ENCODE results near the gene CLTCL1. TPM values are rescaled to one million over a fixed set of nuclear protein-coding genes. Genes with fewer than 3 reads are reported as not detected.

The CLTCL1 gene
- total and polyA plus RNA-seq, 3 donors from 2014 or later: 46.6 to 107 (median 54.4) TPM

DNA sequence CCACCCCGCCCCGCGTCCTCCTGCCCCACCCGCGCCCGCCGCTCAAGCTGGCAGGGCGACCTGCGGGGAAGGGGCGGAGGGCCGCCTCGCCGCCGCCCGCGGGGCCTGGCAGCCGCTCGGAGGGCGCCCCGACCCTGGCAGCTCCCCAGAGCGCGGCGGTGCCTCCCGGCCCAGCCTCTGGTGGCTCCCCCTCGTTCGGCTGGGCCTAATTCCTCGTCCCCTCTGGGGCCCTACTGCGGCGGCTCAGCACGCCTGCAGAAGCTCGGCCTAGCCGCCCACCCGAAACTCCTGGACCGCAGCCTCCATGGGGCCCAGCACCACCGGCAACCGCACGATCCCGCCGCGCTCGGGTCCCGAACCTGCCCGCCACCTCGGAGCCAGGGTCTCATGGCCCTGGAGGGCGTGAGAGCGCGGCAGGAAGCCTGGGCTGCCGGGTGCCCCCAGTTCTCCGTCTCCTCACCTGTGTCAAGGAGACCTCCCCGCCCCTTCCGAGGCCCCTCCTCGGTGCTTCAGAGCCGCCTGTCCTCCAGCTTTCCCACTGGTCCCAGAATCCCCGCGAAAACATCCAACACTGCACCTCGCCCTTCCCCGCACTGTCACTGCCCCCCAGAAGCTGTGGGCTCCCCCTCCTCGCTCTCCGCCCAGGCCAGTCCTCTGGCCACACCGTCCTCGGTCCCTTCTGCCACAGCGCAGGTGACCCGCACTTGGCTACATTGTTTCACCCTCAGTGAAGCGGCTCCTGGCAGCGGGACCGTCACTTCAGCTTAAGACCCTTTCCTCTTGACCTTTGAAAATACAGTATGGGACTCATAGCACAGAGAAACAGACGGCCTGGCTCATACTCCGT, 140.8 kb downstream of the CLTCL1 start:
- WGBS, 2 donors: 9 to 15% methylated on average over 16 to 41 of the region's 68 CpGs
- intact Hi-C loops (cut with DNase I; ENCODE audit: low total_unique reads): no loop called here
- Histone ChIP-seq H3K36me3 (ENCODE audit: low read depth, missing control alignments) (no peaks in the 10 kb centered on the region), H3K4me1 (no peaks in the 10 kb centered on the region), H3K27ac (no peak overlapping the region), H3K27me3 (no peaks in the 10 kb centered on the region), H3K4me3 (peak overlapping the region; percentile 9 to 34), H3K9me3 (no peaks in the 10 kb centered on the region)
- TF ChIP-seq POLR2A (IDR thresholded peaks at IDR 0.05): no peak
- TF ChIP-seq, protein P1, sequence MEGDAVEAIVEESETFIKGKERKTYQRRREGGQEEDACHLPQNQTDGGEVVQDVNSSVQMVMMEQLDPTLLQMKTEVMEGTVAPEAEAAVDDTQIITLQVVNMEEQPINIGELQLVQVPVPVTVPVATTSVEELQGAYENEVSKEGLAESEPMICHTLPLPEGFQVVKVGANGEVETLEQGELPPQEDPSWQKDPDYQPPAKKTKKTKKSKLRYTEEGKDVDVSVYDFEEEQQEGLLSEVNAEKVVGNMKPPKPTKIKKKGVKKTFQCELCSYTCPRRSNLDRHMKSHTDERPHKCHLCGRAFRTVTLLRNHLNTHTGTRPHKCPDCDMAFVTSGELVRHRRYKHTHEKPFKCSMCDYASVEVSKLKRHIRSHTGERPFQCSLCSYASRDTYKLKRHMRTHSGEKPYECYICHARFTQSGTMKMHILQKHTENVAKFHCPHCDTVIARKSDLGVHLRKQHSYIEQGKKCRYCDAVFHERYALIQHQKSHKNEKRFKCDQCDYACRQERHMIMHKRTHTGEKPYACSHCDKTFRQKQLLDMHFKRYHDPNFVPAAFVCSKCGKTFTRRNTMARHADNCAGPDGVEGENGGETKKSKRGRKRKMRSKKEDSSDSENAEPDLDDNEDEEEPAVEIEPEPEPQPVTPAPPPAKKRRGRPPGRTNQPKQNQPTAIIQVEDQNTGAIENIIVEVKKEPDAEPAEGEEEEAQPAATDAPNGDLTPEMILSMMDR (IDR thresholded peaks at IDR 0.05): no peak
- no peak for DNase-seq

DNA sequence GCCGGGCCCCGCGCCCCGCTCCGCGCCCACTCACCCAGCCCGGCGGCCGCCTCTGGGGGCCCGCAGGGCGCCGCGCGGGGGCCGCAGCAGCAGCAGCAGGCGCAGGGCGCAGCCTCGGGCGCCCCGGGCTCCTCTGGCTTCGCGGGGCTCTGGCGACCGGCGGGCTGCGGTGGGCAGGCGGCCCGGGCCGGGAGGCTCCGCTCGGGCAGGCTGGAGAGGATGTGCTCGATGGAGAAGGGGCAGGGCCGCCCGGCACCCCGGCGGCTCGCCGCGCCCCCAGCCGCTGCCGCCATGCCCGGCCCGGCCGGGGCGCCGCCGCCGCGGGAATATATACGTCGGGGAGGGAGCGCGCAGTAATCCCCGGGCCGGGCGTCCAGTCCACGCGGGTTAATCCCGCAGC, 141.5 kb downstream of the CLTCL1 start, which contains the start of gene GSC2:
TSS of gene GSC2 (minus strand) at position 302 of the 400 bp plus-strand sequence. CDS start at position 293, 9 bp downstream.
- Histone ChIP-seq H3K4me1 (no peaks in the 10 kb centered on the region), H3K27me3 (no peaks in the 10 kb centered on the region), H3K27ac (no peak within 1 kb of the TSS), H3K4me3 (peak within 1 kb of the TSS; percentile 18 to 34), H3K36me3 (ENCODE audit: low read depth, missing control alignments) (no peaks in the 10 kb centered on the region), H3K9me3 (no peaks in the 10 kb centered on the region)
- no peak for DNase-seq
- intact Hi-C loops (cut with DNase I; ENCODE audit: low total_unique reads): no loop called here
- WGBS, 2 donors: 0 to 3% methylated on average over 40 to 50 of the region's 59 CpGs
- TF ChIP-seq POLR2A (IDR thresholded peaks at IDR 0.05): no peak
- TF ChIP-seq, protein P1 (IDR thresholded peaks at IDR 0.05): no peak

DNA sequence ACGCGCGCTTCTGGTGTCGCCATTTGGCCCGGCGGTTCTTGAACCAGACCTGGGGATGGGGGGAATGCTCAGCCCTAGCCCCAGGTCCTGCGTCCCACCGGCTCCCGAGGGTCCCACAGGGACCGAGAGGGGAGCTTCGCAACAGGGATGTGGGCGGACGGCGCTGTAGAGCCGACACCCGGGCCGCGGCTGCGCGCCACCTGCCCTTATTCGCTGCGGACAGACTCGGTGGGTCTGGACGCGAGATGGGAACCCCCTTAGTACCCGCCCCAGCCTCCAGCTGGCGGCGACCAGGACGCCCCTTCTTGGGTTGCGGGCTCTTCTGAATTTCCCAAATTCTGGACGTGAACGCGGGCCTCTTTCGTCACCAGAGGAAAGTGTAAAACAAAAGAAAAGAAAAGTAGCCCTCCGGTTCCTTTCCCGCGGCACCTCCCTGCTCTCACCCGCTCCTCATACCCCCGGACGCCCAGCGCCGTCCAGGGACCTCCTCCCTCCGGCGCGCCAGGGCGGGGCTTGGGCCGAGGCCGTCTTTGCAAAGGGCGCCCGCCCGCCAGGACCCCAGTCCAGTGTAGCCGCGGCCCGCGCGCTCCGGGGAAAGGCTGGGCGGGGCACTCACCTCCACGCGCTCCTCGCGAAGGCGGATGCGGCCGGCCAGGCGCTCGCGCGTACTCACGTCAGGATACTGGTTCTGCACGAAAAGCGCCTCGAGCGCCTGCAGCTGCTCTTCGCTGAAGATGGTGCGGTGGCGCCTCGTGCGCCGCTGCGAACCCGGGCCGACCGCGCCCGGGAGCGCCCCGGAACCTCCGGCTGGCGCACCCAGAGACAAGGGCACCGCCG, 142.3 kb downstream of the CLTCL1 start:
- TF ChIP-seq, protein P1 (IDR thresholded peaks at IDR 0.05): no peak
- no peak for TF ChIP-seq POLR2A (IDR thresholded peaks at IDR 0.05)
- intact Hi-C loops (cut with DNase I; ENCODE audit: low total_unique reads): no loop called here
- Histone ChIP-seq H3K4me1 (no peaks in the 10 kb centered on the region), H3K36me3 (ENCODE audit: low read depth, missing control alignments) (no peaks in the 10 kb centered on the region), H3K27me3 (no peaks in the 10 kb centered on the region), H3K27ac (no peak overlapping the region), H3K9me3 (no peaks in the 10 kb centered on the region), H3K4me3 (peak overlapping the region; percentile 18 to 30)
- WGBS, 2 donors: 3% methylated on average over 42 to 70 of the region's 92 CpGs
- peak; percentile 36 for DNase-seq

DNA sequence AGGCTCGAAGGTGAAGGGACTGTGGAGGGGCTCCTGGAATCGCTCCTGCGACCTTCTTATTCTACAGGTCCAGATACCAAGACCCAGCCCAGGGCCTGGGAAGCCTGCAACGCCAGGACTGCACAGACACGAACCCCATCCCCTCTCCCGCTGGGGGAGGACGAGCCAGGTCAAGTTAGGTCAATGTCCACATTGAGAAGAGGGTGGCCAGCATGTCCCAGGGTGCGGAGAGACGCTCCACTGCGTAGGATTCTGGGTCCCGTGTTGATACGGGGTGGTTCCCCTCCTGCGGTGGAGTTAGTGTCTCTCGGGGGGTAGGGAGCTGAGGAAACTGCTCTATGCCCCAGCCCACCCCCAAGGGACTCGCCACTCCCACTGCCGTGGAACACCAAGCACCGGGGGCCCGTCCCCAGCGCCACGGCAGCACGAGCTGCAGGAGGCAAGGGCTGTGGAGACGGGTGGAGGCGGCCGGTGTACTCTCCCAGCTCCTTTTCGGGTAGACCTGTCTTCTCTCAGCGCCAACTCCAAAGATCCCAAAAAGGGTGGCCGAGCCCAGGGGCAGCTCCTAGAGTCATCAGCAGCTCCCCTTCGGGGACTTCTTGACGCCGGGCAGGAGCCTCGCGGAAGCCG, 143.0 kb downstream of the CLTCL1 start:
- Histone ChIP-seq H3K27ac (no peak overlapping the region), H3K36me3 (ENCODE audit: low read depth, missing control alignments) (no peaks in the 10 kb centered on the region), H3K9me3 (no peaks in the 10 kb centered on the region), H3K27me3 (no peaks in the 10 kb centered on the region), H3K4me1 (peaks cover 4% of the 10 kb centered on the region), H3K4me3 (peak overlapping the region in 1 of 2 donors; percentile 30)
- DNase-seq: no peak
- intact Hi-C loops (cut with DNase I; ENCODE audit: low total_unique reads): no loop called here
- no peak for TF ChIP-seq POLR2A (IDR thresholded peaks at IDR 0.05)
- TF ChIP-seq, protein P1 (IDR thresholded peaks at IDR 0.05): no peak
- 20 to 48% methylated on average over 12 to 33 of the region's 33 CpGs for WGBS, 2 donors

Measured in testis (tissue), 3 donors.